GM21576 (cell line): ENCODE measurements around the gene ZNF28.
"Not testable (repeated sequence)": the region's sequence is repeated elsewhere in the genome, so short reads cannot be mapped to it uniquely, and the experiment has no call there.

ENCODE experiments used
- ATAC-seq: cut with Tn5 transposase; IDR thresholded peaks from one replicate; pipeline ENCODE4 v1.9.1; 2021; ENCODE audit warnings: mild to moderate bottlenecking, moderate library complexity; ENCODE audit not compliant: unreplicated experiment

ZNF28 gene

DNA sequence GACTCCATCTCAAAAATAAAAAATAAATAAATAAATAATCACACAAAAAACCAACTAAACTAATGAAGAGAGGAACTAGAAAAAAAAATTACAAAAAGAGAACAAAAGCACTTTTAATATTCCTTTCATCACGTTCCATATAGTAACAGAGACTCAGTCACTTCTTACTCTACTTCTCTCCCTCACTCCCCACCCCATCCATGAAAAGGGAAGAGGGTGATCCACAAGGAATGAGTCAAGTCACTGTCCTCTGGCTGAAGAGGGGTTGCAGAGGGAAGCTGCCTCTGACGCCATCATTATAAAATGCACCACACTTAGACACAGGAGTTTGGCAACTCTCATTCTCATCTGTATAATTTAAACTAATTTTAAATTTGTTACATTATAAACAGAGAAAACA, 38.6 kb downstream of the ZNF28 start:
- not testable (repeated sequence) for ATAC-seq

DNA sequence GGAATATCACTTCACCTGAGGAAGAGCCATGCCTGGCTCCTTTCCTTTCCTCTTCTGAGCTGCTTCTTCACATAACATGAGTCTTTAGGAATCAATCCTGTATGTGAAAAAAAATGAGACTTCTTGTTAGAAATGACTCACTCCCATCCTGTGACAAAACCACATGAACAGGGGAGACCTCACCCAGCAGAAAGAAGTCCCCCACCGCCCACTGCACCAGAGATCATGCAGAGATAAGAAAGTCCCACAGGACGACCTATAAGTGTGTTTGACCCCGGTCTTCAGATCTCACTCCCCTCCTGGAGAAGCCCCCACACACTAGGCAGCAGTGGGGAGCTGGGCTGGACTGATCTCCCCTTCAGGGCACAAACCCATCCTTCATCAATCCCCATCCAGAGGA, 42.6 kb downstream of the ZNF28 start:
- ATAC-seq, result no peak

DNA sequence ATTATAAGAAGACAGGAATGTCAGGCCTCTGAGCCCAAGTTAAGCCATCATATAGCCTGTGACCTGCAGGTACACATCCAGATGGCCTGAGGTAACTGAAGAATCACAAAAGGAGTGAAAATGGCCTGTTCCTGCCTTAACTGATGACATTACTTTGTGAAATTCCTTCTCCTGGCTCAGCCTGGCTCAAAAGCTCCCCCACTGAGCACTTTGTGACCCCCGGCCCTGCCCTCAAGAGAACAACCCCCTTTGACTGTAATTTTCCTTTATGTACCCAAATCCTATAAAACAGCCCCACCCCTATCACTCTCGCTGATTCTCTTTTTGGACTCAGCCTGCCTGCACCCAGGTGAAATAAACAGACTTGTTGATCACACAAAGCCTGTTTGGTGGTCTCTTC, 65.0 kb downstream of the ZNF28 start:
- ATAC-seq, result not testable (repeated sequence)

DNA sequence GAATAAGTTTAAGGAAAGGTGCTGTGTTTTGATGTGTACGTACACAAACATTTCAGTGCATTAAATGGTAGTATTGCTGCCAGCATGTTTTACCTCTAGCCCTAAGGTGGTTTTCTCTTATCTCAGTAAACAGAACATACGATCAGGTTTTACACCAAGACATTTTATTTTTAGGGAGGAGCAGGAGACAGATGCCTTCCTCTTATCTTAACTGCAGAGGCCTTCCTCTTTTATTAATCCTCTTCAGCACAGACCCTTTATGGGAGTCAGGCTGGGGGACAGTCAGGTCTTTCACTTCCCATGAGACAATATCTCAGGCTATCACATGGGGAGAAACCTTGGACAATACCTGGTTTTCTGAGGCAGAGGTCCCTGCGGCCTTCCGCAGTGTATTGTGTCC, 71.7 kb downstream of the ZNF28 start:
- no peak for ATAC-seq

DNA sequence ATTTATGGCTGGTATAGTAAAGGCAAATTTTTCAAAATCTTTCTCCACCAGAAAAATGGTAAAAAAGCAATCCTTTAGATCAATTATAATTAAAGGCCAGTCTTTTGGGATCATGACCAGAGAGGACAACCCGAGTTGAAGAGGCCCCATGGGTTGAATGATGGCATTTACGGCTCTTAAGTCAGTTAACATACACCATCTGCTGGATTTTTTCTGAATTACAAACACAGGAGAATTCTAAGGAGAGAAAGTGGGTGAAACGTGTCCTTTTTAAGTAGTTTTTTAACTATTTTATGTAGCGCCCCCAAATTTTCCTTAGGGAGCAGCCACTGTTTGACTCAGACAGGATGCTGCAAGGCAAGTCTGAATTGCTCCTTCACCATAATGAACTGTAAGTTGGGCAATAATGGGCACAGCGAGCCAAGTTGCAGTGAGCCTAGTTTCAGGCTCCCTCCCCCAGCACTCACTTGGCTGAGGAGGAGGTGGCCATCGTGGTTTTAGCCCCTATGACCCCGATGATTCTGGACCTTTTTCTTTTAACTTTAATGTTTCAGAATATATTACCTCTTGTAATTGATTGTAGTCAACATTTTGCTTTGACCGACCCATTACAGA, 73.0 kb downstream of the ZNF28 start:
- no peak for ATAC-seq
